Limb (tissue), 2 donors: ENCODE measurements around the gene UGDH.
"Not testable (repeated sequence)": the region's sequence is repeated elsewhere in the genome, so short reads cannot be mapped to it uniquely, and the experiment has no call there.

Experiments
- DNase-seq, 2 donors: peaks; one replicate each; pipeline ENCODE4 v3.0.0-alpha.2; 2016; ENCODE audit errors: extremely low spot score in 2 of 2

The UGDH gene

GRCh38 chr4:39527296-39528060, at the start of gene UGDH:
Gene UGDH, minus strand, starts transcription at chr4:39527439. Its CDS starts 5,927 bp downstream, at chr4:39521512.
- peak; percentile 98 to 99 for DNase-seq

- DNase-seq = no peak
Measured at GRCh38 chr4:39574946-39575345, 47.7 kb upstream of the UGDH start.

GRCh38 chr4:39571504-39571903, 44.3 kb upstream of the UGDH start:
- DNase-seq = no peak

GRCh38 chr4:39571054-39571453, 43.8 kb upstream of the UGDH start:
- no peak for DNase-seq

- no peak for DNase-seq
Measured at GRCh38 chr4:39569209-39569608, 42.0 kb upstream of the UGDH start.

GRCh38 chr4:39568805-39569204, 41.6 kb upstream of the UGDH start:
- no peak for DNase-seq

GRCh38 chr4:39565878-39566600, 38.8 kb upstream of the UGDH start:
- no peak for DNase-seq

GRCh38 chr4:39563346-39563847, 36.2 kb upstream of the UGDH start:
- DNase-seq = no peak

GRCh38 chr4:39562792-39563191, 35.6 kb upstream of the UGDH start:
- no peak for DNase-seq

- no peak for DNase-seq
Measured at GRCh38 chr4:39559626-39560025, 32.4 kb upstream of the UGDH start.

- no peak for DNase-seq
Measured at GRCh38 chr4:39555472-39555871, 28.2 kb upstream of the UGDH start.

GRCh38 chr4:39548425-39549067, 21.3 kb upstream of the UGDH start:
- no peak for DNase-seq

GRCh38 chr4:39544580-39545315, 17.5 kb upstream of the UGDH start:
- no peak for DNase-seq

GRCh38 chr4:39544080-39544479, 16.8 kb upstream of the UGDH start:
- DNase-seq = not testable (repeated sequence)

GRCh38 chr4:39543034-39543433, 15.8 kb upstream of the UGDH start:
- no peak for DNase-seq

GRCh38 chr4:39542611-39543012, 15.4 kb upstream of the UGDH start:
- DNase-seq = no peak

- DNase-seq = no peak
Measured at GRCh38 chr4:39541987-39542610, 14.9 kb upstream of the UGDH start.

GRCh38 chr4:39539089-39539611, 11.9 kb upstream of the UGDH start:
- DNase-seq = no peak

- DNase-seq = no peak
Measured at GRCh38 chr4:39533541-39533940, 6.3 kb upstream of the UGDH start.

- not testable (repeated sequence) for DNase-seq
Measured at GRCh38 chr4:39532237-39532636, 5.0 kb upstream of the UGDH start.

- DNase-seq = no peak
Measured at GRCh38 chr4:39530682-39531081, 3.4 kb upstream of the UGDH start.
